K562 (cell line): ENCODE measurements around the gene DBNDD2. TPM values are rescaled to one million over a fixed set of nuclear protein-coding genes. Genes with fewer than 3 reads are reported as not detected.

Source experiments
- ATAC-seq: fragments of 200-7000 bp; cut with Tn5 transposase; 3 replicates; pipeline ENCODE4 v1.9.1; 2020; ENCODE audit warnings: moderate library complexity
- BruUV-seq: library from RNA; stranded (reverse); fragments of 400-500 nt; replicated peaks from 2 replicates; lab custom pipeline; 2021; lab: Mats Ljungman, UMichigan
- CTCF ChIA-PET: fragments of 300-600 bp; formaldehyde crosslinking; extraction: SDS; loops from one replicate; lab custom pipeline; 2021; ENCODE audit warnings: low intra/inter-chr PET ratio; lab: Yijun Ruan, JAX
- POLR2A ChIA-PET: fragments of 300-600, 350-650 bp; sonication (Branson Sonifier 250); formaldehyde crosslinking; extraction: SDS; loops from one replicate; lab custom pipeline; 2021; ENCODE audit warnings: antibody characterized with exemption, inconsistent platforms; lab: Yijun Ruan, JAX
- DNase-seq, 4 experiments: peaks; one replicate each; pipeline versions ENCODE4 v3.0.0 to v3.0.0-alpha.2; 2011 to 2018; ENCODE audit warnings: low spot score in 3 of 4, mixed read lengths in 3 of 4; ENCODE audit errors: extremely low read depth in 1 of 4
- FAIRE-seq: peaks from 2 replicates; lab custom pipeline; 2011; peaks lifted over from hg19 to GRCh38; lab: Jason Lieb, UNC
- H2AFZ ChIP-seq: 2 replicates; pipeline ENCODE4 v1.6.0; 2011; ENCODE audit warnings: low read depth, low read length, control low read depth, inconsistent platforms
- H3K27ac ChIP-seq: fragments of 200-600 bp; 3 replicates; pipeline ENCODE4 v1.8.0; 2011; ENCODE audit warnings: low read depth, mild to moderate bottlenecking, control low read depth, inconsistent platforms, low read length, moderate library complexity, mixed read lengths; ENCODE audit errors: extremely low read depth
- H3K27me3 ChIP-seq, 2 experiments: fragments of 300-600 bp in 1 of 2; 2 replicates in 1 of 2; 3 replicates in 1 of 2; pipeline versions ENCODE4 v1.6.0 to v1.8.0; 2011; ENCODE audit warnings: inconsistent platforms in 2 of 2, low read length in 2 of 2, mild to moderate bottlenecking in 1 of 2, mixed read lengths in 1 of 2, moderate library complexity in 1 of 2; ENCODE audit not compliant: control insufficient read depth in 2 of 2, insufficient read depth in 2 of 2
- H3K36me3 ChIP-seq: fragments of 300-600 bp; 3 replicates; pipeline ENCODE4 v1.8.0; 2011; ENCODE audit warnings: mild to moderate bottlenecking, low read length, inconsistent platforms; ENCODE audit not compliant: control insufficient read depth, insufficient read depth
- H3K4me1 ChIP-seq, 2 experiments: fragments of 200-600 bp in 1 of 2; replicated peaks in 1 of 2; 2 replicates in 1 of 2; 3 replicates in 1 of 2; pipeline versions ENCODE4 v1.5.1 to v1.8.0; 2011; ENCODE audit warnings: inconsistent platforms in 2 of 2, low read length in 2 of 2, mild to moderate bottlenecking in 1 of 2, mixed read lengths in 1 of 2, moderate library complexity in 1 of 2; ENCODE audit not compliant: control insufficient read depth in 2 of 2, insufficient read depth in 2 of 2
- H3K4me2 ChIP-seq: 2 replicates; pipeline ENCODE4 v1.6.1; 2011; ENCODE audit warnings: low read length, control low read depth, inconsistent platforms, mixed read lengths; ENCODE audit not compliant: insufficient read depth
- H3K4me3 ChIP-seq: fragments of 200-600 bp; sonication (generic), shearing (Covaris generic); 2 replicates; pipeline ENCODE4 v1.5.1; 2016; ENCODE audit warnings: control low read depth, inconsistent platforms
- H3K79me2 ChIP-seq: fragments of 200-600 bp; 3 replicates; pipeline ENCODE4 v1.8.0; 2011; ENCODE audit warnings: low read length, inconsistent platforms; ENCODE audit not compliant: control insufficient read depth, insufficient read depth
- H3K9ac ChIP-seq, 2 experiments: 2 replicates each; pipeline versions ENCODE4 v1.6.0 to v1.6.1; 2011; ENCODE audit warnings: low read depth in 2 of 2, low read length in 2 of 2, control low read depth in 1 of 2, inconsistent platforms in 1 of 2, mild to moderate bottlenecking in 1 of 2, mixed read lengths in 1 of 2; ENCODE audit not compliant: insufficient read depth in 1 of 2
- H3K9me1 ChIP-seq: one replicate; pipeline ENCODE4 v1.6.0; 2011; ENCODE audit warnings: inconsistent platforms, mild to moderate bottlenecking, low read length, moderate library complexity; ENCODE audit not compliant: control insufficient read depth, insufficient read depth
- H3K9me3 ChIP-seq: replicated peaks from 2 replicates; pipeline ENCODE4 v1.5.1; 2011; ENCODE audit warnings: low read depth, low read length, inconsistent platforms; ENCODE audit not compliant: control insufficient read depth, insufficient read depth
- H4K20me1 ChIP-seq: replicated peaks from 2 replicates; pipeline ENCODE4 v1.6.1; 2011; ENCODE audit warnings: low read length, inconsistent platforms, mixed read lengths; ENCODE audit not compliant: control insufficient read depth, insufficient read depth
- ARID2 ChIP-seq: fragments of 450-650 bp; IDR thresholded peaks from 2 replicates; pipeline ENCODE4 v1.6.1; 2017; ENCODE audit warnings: antibody characterized with exemption, mild to moderate bottlenecking
- CREBBP ChIP-seq: IDR thresholded peaks from one replicate; pipeline ENCODE4 v1.6.1; 2012; ENCODE audit warnings: low read depth, mild to moderate bottlenecking, control low read depth, inconsistent platforms, low read length
- ESRRA ChIP-seq: fragments of 450-650 bp; IDR thresholded peaks from 2 replicates; pipeline ENCODE4 v1.6.1; 2014; ENCODE audit warnings: low read depth, mild to moderate bottlenecking, moderate library complexity, borderline replicate concordance
- GATAD2A ChIP-seq: fragments of 450-650 bp; IDR thresholded peaks from 2 replicates; pipeline ENCODE4 v1.6.1; 2017
- HDAC2 ChIP-seq: fragments of 450-650 bp; IDR thresholded peaks from 2 replicates; pipeline ENCODE4 v1.6.1; 2016; ENCODE audit warnings: mild to moderate bottlenecking
- XRCC4 ChIP-seq: IDR thresholded peaks from one replicate; pipeline ENCODE4 v1.6.1; 2011; ENCODE audit not compliant: insufficient read depth, insufficient read length; ENCODE audit errors: extremely low read depth
- XRCC5 ChIP-seq: fragments of 200-400 bp; formaldehyde crosslinking; IDR thresholded peaks from 2 replicates; pipeline ENCODE4 v1.6.1; 2017; ENCODE audit warnings: low read depth, mild to moderate bottlenecking, low read length
- ZFP36 ChIP-seq: fragments of 150-350 bp; IDR thresholded peaks from 2 replicates; pipeline ENCODE4 v1.6.1; 2018; ENCODE audit warnings: low read length, low read depth; ENCODE audit not compliant: partially characterized antibody
- WGBS: fragments of 100-300 bp; shearing (Covaris generic); methylation state at CpG from one replicate; pipeline ENCODE4 v1.1.6; 2016; ENCODE audit warnings: low coverage, mixed read lengths; ENCODE audit not compliant: insufficient coverage; ENCODE audit errors: missing lambda C conversion rate; 5-methylcytosine and 5-hydroxymethylcytosine counted together
- in situ Hi-C: fragments of 300-500 bp; cut with MboI; formaldehyde crosslinking; loops from 4 replicates; pipeline ENCODE4 v1.15.0; 2018; ENCODE audit warnings: inconsistent platforms, mixed read lengths
- intact Hi-C: fragments of 100-400 bp; cut with micrococcal nuclease; formaldehyde crosslinking; loops from 2 replicates; pipeline ENCODE4 v1.14.2; 2022
- polyA plus RNA-seq, 8 experiments: library from polyadenylated mRNA; depleted of rRNA in 4 of 8; stranded (reverse) in 5 of 8; unstranded in 3 of 8; fragments of >200 nt; fragmentation: Nextera tagmentation in 2 of 8; fragmentation: Illumina TruSeq in 1 of 8; extraction: Ambion mirVana in 2 of 8; extraction: Trizol in 1 of 8; gene quantifications; 2 replicates each; pipeline versions ENCODE4 v1.2.1 to v1.2.3, GENCODE V29; 2011 to 2014; ENCODE audit warnings: inconsistent platforms in 1 of 8, missing spikeins in 1 of 8
- total RNA-seq, 7 experiments: library from RNA; depleted of rRNA in 6 of 7; stranded (reverse); fragments of >200 nt in 6 of 7; fragmentation: Illumina TruSeq in 2 of 7; extraction: Trizol in 2 of 7; gene quantifications; 2 replicates each; pipeline versions ENCODE4 v1.2.1 to v1.2.3, GENCODE V29; 2011 to 2021; ENCODE audit warnings: low replicate concordance in 1 of 7
- TF ChIP-seq, protein P1 (sequence below): fragments of 450-650 bp; IDR thresholded peaks from 2 replicates; pipeline ENCODE4 v1.6.1; 2017; ENCODE audit warnings: antibody characterized with exemption, mild to moderate bottlenecking
- TF ChIP-seq, protein P2 (sequence below): sonication (generic); formaldehyde crosslinking; IDR thresholded peaks from 2 replicates; pipeline ENCODE4 v1.8.1; 2023; ENCODE audit warnings: mild to moderate bottlenecking, missing genetic modification reagents, moderate library complexity
- TF ChIP-seq, protein P3 (sequence below), 2 experiments: fragments of 450-650 bp; conservative IDR thresholded peaks; 2 replicates each; pipeline ENCODE4 v1.6.1; 2017; ENCODE audit warnings: mild to moderate bottlenecking in 2 of 2, moderate library complexity in 2 of 2
- TF ChIP-seq, protein P4 (sequence below): sonication (generic); formaldehyde crosslinking; IDR thresholded peaks from 2 replicates; pipeline ENCODE4 v1.8.1; 2023; ENCODE audit warnings: mild to moderate bottlenecking, missing genetic modification reagents

DBNDD2 gene
- total and polyA plus RNA-seq, 9 of the 15 experiments (the other 6 are each of a cell fraction or from before 2014, with no cell fraction given): 12.8 to 64.0 (median 35.8) TPM

DNA sequence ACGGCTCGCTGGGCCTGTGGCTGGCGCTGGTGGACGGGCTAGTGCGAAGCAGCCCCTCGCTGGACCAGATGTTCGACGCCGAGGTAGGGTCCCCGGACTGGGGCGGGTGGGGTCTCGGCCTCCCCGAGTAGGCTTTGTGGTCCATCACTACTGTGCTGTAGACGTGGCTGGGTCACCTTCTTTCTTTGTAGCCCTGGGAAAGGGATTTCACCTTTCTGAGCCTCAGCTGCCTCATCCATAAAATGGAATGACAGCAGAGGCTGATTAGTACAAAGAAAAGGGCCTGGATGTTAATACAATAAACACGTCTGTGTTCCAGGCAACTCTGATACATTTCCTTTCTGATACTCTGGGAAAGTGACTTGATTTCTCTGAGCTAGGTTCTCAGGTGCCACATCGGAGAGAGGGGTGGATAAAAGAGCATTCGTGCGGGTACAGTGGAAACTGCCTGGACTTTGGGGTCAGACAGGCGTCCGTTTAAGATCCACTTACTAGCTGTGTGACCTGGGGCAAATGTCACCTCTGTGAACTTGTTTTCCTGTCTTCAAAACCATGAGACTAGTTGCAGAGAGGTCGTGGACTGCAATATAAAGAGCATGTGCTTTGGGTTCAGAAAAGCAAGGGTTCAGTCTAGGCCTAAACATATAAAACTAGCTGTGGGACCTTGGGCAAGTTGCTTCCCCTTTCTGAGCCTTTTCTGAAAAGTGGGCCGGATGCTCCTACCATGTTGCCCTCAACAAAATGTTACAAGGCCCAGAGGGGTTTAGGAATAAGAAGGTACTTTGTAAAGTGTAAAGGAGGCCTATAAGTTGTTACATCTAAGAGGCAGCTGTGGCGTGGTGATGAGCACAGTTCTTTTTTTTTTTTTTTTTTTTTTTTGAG lies 44.2 kb upstream of the DBNDD2 start:
- peak overlapping the region; percentile 96 to 98 for H3K9ac ChIP-seq
- H3K9me3 ChIP-seq: no peaks in the 10 kb centered on the region
- no peaks in the 10 kb centered on the region for H3K9me1 ChIP-seq
- peaks cover 20% of the 10 kb centered on the region for H3K79me2 ChIP-seq
- peak overlapping the region; percentile 98; the same call in 2 of the 3 replicates for H3K27ac ChIP-seq
- H3K4me3 ChIP-seq: peak overlapping the region; percentile 81
- peak overlapping the region; percentile 100 for H2AFZ ChIP-seq
- CTCF ChIA-PET: interaction anchor here (0.9 to 2.3 kb wide), 2 partner anchors 73 to 407 kb away, joined by 3 to 12 read pairs; no protein-coding TSS in a partner anchor
- intact Hi-C loops (loop anchor here (2.0 to 10.0 kb wide), 3 partner anchors 41 to 611 kb away; partner anchors contain the start of gene ZNF335), in situ Hi-C loops (no loop called here)
- 10% methylated on average over 23 of the region's 23 CpGs for WGBS
- FAIRE-seq: peak; percentile 76
- no peak for DNase-seq
- TSS peak; percentile 36 for BruUV-seq
- peaks cover 39% of the 10 kb centered on the region for H3K36me3 ChIP-seq
- H3K27me3 ChIP-seq: no peaks in the 10 kb centered on the region
- POLR2A ChIA-PET: interaction anchor here (0.6 to 2.5 kb wide), 14 partner anchors 9 to 407 kb away, joined by 3 to 38 read pairs (median 3); partner anchors contain the start of genes SDC4 and TP53TG5
- H4K20me1 ChIP-seq: no peaks in the 10 kb centered on the region
- no peak for ATAC-seq
- H3K4me2 ChIP-seq: peak overlapping the region; percentile 98
- H3K4me1 ChIP-seq: peaks cover 11 to 15% of the 10 kb centered on the region in 2 experiments
- TF ChIP-seq ZFP36 (peak; percentile 29), XRCC5 (no peak), ESRRA (0 out of 2 replicates have a peak, but pooled peaks have one; percentile 7), ARID2 (no peak), XRCC4 (no peak), GATAD2A (no peak), CREBBP (no peak), HDAC2 (0 out of 2 replicates have a peak, but pooled peaks have one; percentile 61)
- TF ChIP-seq, protein P1, sequence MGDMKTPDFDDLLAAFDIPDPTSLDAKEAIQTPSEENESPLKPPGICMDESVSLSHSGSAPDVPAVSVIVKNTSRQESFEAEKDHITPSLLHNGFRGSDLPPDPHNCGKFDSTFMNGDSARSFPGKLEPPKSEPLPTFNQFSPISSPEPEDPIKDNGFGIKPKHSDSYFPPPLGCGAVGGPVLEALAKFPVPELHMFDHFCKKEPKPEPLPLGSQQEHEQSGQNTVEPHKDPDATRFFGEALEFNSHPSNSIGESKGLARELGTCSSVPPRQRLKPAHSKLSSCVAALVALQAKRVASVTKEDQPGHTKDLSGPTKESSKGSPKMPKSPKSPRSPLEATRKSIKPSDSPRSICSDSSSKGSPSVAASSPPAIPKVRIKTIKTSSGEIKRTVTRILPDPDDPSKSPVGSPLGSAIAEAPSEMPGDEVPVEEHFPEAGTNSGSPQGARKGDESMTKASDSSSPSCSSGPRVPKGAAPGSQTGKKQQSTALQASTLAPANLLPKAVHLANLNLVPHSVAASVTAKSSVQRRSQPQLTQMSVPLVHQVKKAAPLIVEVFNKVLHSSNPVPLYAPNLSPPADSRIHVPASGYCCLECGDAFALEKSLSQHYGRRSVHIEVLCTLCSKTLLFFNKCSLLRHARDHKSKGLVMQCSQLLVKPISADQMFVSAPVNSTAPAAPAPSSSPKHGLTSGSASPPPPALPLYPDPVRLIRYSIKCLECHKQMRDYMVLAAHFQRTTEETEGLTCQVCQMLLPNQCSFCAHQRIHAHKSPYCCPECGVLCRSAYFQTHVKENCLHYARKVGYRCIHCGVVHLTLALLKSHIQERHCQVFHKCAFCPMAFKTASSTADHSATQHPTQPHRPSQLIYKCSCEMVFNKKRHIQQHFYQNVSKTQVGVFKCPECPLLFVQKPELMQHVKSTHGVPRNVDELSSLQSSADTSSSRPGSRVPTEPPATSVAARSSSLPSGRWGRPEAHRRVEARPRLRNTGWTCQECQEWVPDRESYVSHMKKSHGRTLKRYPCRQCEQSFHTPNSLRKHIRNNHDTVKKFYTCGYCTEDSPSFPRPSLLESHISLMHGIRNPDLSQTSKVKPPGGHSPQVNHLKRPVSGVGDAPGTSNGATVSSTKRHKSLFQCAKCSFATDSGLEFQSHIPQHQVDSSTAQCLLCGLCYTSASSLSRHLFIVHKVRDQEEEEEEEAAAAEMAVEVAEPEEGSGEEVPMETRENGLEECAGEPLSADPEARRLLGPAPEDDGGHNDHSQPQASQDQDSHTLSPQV: no peak
- TF ChIP-seq, protein P2, sequence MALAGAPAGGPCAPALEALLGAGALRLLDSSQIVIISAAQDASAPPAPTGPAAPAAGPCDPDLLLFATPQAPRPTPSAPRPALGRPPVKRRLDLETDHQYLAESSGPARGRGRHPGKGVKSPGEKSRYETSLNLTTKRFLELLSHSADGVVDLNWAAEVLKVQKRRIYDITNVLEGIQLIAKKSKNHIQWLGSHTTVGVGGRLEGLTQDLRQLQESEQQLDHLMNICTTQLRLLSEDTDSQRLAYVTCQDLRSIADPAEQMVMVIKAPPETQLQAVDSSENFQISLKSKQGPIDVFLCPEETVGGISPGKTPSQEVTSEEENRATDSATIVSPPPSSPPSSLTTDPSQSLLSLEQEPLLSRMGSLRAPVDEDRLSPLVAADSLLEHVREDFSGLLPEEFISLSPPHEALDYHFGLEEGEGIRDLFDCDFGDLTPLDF: 0 out of 2 replicates have a peak, but pooled peaks have one; percentile 39
- TF ChIP-seq, protein P3, sequence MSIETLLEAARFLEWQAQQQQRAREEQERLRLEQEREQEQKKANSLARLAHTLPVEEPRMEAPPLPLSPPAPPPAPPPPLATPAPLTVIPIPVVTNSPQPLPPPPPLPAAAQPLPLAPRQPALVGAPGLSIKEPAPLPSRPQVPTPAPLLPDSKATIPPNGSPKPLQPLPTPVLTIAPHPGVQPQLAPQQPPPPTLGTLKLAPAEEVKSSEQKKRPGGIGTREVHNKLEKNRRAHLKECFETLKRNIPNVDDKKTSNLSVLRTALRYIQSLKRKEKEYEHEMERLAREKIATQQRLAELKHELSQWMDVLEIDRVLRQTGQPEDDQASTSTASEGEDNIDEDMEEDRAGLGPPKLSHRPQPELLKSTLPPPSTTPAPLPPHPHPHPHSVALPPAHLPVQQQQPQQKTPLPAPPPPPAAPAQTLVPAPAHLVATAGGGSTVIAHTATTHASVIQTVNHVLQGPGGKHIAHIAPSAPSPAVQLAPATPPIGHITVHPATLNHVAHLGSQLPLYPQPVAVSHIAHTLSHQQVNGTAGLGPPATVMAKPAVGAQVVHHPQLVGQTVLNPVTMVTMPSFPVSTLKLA (conservative IDR thresholded peaks at IDR 0.05): peak; percentile 26 to 30; a peak in 1 of 4 replicates
- TF ChIP-seq, protein P4, sequence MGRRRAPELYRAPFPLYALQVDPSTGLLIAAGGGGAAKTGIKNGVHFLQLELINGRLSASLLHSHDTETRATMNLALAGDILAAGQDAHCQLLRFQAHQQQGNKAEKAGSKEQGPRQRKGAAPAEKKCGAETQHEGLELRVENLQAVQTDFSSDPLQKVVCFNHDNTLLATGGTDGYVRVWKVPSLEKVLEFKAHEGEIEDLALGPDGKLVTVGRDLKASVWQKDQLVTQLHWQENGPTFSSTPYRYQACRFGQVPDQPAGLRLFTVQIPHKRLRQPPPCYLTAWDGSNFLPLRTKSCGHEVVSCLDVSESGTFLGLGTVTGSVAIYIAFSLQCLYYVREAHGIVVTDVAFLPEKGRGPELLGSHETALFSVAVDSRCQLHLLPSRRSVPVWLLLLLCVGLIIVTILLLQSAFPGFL (CRISPR knock-in tag): 0 out of 2 replicates have a peak, but pooled peaks have one; percentile 40
